Caki2 (cell line): ENCODE results near the gene PLD3. TPM values are rescaled to one million over a fixed set of nuclear protein-coding genes. Genes with fewer than 3 reads are reported as not detected.

Source experiments
- DNase-seq: peaks from one replicate; pipeline ENCODE4 v3.0.0-alpha.2; 2015; ENCODE audit warnings: low read depth
- in situ Hi-C: cut with HindIII; loops from 2 replicates; pipeline ENCODE4 v1.10.0; 2016; ENCODE audit warnings: low sequenced_read_pairs, low pct_unique_long_range_greater_than_20kb, mixed read lengths
- total RNA-seq: library from RNA; depleted of rRNA; stranded (reverse); fragments of >200 nt; shearing (Covaris generic); gene quantifications from 2 replicates; pipeline ENCODE4 v1.2.3, GENCODE V29; 2014; ENCODE audit warnings: low replicate concordance; rRNA removed

Gene PLD3
- total RNA-seq: 381 and 440 TPM in 2 replicates

- in situ Hi-C loops: no loop called here
- DNase-seq: peak; percentile 100
Observed at GRCh38 chr19:40348125-40348913, at the start of gene PLD3, which contains the start of gene C19orf47. TSS of gene PLD3 (plus strand) at chr19:40348695. CDS start at chr19:40366484, 17,789 bp downstream. TSS of gene C19orf47 (minus strand) at chr19:40348397. CDS start at chr19:40341857, 6,540 bp downstream.

GRCh38 chr19:40300668-40301067 is 47.8 kb upstream of the PLD3 start:
- in situ Hi-C loops: no loop called here
- no peak for DNase-seq

- no peak for DNase-seq
- in situ Hi-C loops: no loop called here
Observed at GRCh38 chr19:40302224-40303011, 46.1 kb upstream of the PLD3 start.

- no peak for DNase-seq
- in situ Hi-C loops: no loop called here
Observed at GRCh38 chr19:40303765-40304164, 44.7 kb upstream of the PLD3 start.

- in situ Hi-C loops: no loop called here
- no peak for DNase-seq
Observed at GRCh38 chr19:40304306-40304705, 44.2 kb upstream of the PLD3 start.

- in situ Hi-C loops: no loop called here
- peak; percentile 47 for DNase-seq
Observed at GRCh38 chr19:40305403-40305802, 43.1 kb upstream of the PLD3 start.

GRCh38 chr19:40309666-40310065 is 38.8 kb upstream of the PLD3 start:
- in situ Hi-C loops: no loop called here

GRCh38 chr19:40312533-40312932 is 36.0 kb upstream of the PLD3 start:
- in situ Hi-C loops: no loop called here
- DNase-seq: no peak

More at GRCh38 chr19:40309666-40310065, 38.8 kb upstream of the PLD3 start:
- DNase-seq: no peak

GRCh38 chr19:40313229-40313983 is 35.1 kb upstream of the PLD3 start:
- no peak for DNase-seq
- in situ Hi-C loops: no loop called here

- no peak for DNase-seq
- in situ Hi-C loops: no loop called here
Observed at GRCh38 chr19:40314656-40315055, 33.8 kb upstream of the PLD3 start.

GRCh38 chr19:40315812-40316470 is 32.6 kb upstream of the PLD3 start:
- no peak for DNase-seq
- in situ Hi-C loops: no loop called here

GRCh38 chr19:40317338-40317737 is 31.2 kb upstream of the PLD3 start:
- DNase-seq: no peak
- in situ Hi-C loops: no loop called here

- DNase-seq: no peak
- in situ Hi-C loops: no loop called here
Observed at GRCh38 chr19:40320558-40320935, 27.9 kb upstream of the PLD3 start.

GRCh38 chr19:40321076-40321475 is 27.4 kb upstream of the PLD3 start:
- in situ Hi-C loops: no loop called here
- DNase-seq: no peak

- DNase-seq: no peak
- in situ Hi-C loops: no loop called here
Observed at GRCh38 chr19:40321566-40322270, 26.8 kb upstream of the PLD3 start.

- DNase-seq: no peak
- in situ Hi-C loops: no loop called here
Observed at GRCh38 chr19:40322271-40322610, 26.3 kb upstream of the PLD3 start.

GRCh38 chr19:40322951-40323615 is 25.4 kb upstream of the PLD3 start:
- no peak for DNase-seq
- in situ Hi-C loops: no loop called here
